ENCODE measurements around the gene SNAPC4. TPM values are rescaled to one million over a fixed set of nuclear protein-coding genes. Genes with fewer than 3 reads are reported as not detected.

The SNAPC4 gene
- total and polyA plus RNA-seq, 11 donors: 3.1 to 7.8 (median 4.3) TPM

DNA sequence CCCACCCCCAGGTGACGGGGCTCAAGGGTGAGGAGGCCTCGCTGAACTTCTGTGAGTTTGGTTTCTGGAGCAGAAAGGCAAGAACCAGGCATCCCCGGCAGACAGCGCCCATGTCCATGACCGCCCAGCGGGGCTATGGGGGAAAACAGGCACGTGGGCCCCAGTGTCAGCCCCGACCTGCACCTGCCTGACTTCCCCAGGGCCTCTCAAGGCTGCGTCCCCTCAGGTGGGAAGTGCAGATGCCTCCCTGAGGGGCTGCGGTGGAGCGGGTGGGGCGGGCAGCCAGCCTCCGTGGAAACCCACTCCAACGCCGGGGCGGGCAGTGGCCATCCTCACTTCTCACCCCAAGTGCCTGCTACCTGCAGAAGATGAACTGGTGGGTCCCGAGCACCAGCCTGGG, 19.6 kb downstream of the SNAPC4 start:
- 94 to 97% (median 95%) methylated on average over 11 to 17 of the region's 17 CpGs for WGBS, 4 donors
- TF ChIP-seq, protein P1, sequence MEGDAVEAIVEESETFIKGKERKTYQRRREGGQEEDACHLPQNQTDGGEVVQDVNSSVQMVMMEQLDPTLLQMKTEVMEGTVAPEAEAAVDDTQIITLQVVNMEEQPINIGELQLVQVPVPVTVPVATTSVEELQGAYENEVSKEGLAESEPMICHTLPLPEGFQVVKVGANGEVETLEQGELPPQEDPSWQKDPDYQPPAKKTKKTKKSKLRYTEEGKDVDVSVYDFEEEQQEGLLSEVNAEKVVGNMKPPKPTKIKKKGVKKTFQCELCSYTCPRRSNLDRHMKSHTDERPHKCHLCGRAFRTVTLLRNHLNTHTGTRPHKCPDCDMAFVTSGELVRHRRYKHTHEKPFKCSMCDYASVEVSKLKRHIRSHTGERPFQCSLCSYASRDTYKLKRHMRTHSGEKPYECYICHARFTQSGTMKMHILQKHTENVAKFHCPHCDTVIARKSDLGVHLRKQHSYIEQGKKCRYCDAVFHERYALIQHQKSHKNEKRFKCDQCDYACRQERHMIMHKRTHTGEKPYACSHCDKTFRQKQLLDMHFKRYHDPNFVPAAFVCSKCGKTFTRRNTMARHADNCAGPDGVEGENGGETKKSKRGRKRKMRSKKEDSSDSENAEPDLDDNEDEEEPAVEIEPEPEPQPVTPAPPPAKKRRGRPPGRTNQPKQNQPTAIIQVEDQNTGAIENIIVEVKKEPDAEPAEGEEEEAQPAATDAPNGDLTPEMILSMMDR (IDR thresholded peaks at IDR 0.05): no peak
- no peak for TF ChIP-seq POLR2A (IDR thresholded peaks at IDR 0.05)
- Histone ChIP-seq H3K4me3 (no peak overlapping the region), H3K9me3 (no peaks in the 10 kb centered on the region), H3K4me1 (peaks cover 0 to 21% (median 0%) of the 10 kb centered on the region in 12 donors), H3K36me3 (peaks cover 0 to 66% (median 40%) of the 10 kb centered on the region in 9 donors), H3K27ac (no peak overlapping the region), H3K27me3 (no peaks in the 10 kb centered on the region)
- ATAC-seq: no peak
- intact Hi-C loops (cut with DNase I): no loop called here
- no peak for DNase-seq

DNA sequence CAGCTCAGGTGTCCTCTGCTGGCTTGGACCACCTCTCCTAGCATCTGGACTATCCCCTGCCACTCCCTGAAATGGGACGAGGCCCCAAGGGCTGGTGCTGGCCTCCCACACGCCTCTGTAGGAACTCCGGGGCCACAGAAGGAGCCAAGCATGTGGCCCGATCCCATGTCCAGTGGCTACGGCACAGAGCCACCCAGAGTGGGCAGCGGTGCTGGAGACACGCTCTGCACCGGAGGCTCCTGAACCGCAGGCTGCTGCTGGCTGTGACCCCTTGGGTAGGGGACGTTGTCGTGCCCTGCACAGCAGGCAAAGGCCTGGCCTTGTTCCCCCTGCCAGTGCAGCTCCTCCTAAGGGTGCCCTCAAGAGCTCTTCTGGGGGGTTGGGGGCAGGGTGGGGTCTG, 20.1 kb downstream of the SNAPC4 start:
- intact Hi-C loops (cut with DNase I): no loop called here
- Histone ChIP-seq H3K4me1 (peaks cover 0 to 21% (median 0%) of the 10 kb centered on the region in 12 donors), H3K36me3 (peaks cover 0 to 66% (median 35%) of the 10 kb centered on the region in 9 donors), H3K27ac (no peak overlapping the region), H3K27me3 (no peaks in the 10 kb centered on the region), H3K4me3 (no peak overlapping the region), H3K9me3 (no peaks in the 10 kb centered on the region)
- TF ChIP-seq POLR2A (IDR thresholded peaks at IDR 0.05): no peak
- TF ChIP-seq, protein P1 (IDR thresholded peaks at IDR 0.05): no peak
- 87 to 95% (median 93%) methylated on average over 9 to 11 of the region's 11 CpGs for WGBS, 4 donors
- no peak for DNase-seq
- no peak for ATAC-seq

DNA sequence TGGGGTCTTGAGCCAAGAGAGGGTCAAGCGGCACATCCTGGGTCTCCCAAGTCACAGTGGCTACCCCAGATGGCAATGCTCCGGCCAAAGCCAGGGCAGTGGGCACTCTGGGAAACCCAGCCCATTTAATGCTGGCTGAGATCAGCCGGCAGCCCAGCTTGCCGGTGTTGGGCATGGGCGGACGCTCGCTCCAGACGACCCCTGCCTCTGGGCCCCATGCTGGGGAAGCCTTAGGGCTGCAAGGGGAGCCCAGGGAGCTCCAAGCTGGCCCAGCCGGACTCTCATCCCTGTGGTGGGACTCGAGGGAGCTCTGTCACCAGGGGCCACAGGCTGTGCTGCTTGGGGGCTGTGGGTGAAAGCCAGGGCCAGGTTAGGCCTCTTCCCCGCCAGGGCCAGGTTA, 20.6 kb downstream of the SNAPC4 start:
- intact Hi-C loops (cut with DNase I): no loop called here
- Histone ChIP-seq H3K27ac (no peak overlapping the region), H3K27me3 (no peaks in the 10 kb centered on the region), H3K9me3 (no peaks in the 10 kb centered on the region), H3K36me3 (peaks cover 0 to 65% (median 34%) of the 10 kb centered on the region in 9 donors), H3K4me1 (peaks cover 0 to 21% (median 0%) of the 10 kb centered on the region in 12 donors), H3K4me3 (no peak overlapping the region)
- DNase-seq (no peak), ATAC-seq (no peak)
- WGBS, 4 donors: 90 to 97% (median 94%) methylated on average over 7 to 11 of the region's 11 CpGs
- TF ChIP-seq, protein P1 (IDR thresholded peaks at IDR 0.05): no peak

DNA sequence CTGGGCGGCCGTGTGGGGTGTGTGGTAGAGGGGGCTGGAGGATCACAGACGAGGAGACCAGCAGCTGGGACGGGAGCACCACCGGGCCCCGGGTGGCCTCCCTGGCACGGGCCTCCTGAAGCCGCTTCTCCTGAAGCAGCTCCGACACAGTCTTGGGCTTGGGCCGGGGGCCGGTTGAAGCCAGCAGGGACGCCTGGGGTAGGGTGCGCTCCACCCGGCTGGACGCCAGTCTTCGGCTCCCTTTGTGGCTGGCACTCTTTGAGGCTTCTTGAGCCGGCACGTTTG, 21.0 kb downstream of the SNAPC4 start:
- TF ChIP-seq POLR2A (IDR thresholded peaks at IDR 0.05): no peak
- TF ChIP-seq, protein P1 (IDR thresholded peaks at IDR 0.05): no peak
- H3K36me3 ChIP-seq: peaks cover 0 to 60% (median 30%) of the 10 kb centered on the region in 9 donors
- H3K9me3 ChIP-seq: no peaks in the 10 kb centered on the region
- peaks cover 0 to 21% (median 0%) of the 10 kb centered on the region in 12 donors for H3K4me1 ChIP-seq
- 79 to 87% (median 84%) methylated on average over 12 to 18 of the region's 18 CpGs for WGBS, 4 donors
- H3K27me3 ChIP-seq: no peaks in the 10 kb centered on the region
- DNase-seq (no peak), ATAC-seq (no peak)
- intact Hi-C loops (cut with DNase I): no loop called here
- H3K27ac ChIP-seq: no peak overlapping the region
- H3K4me3 ChIP-seq: no peak overlapping the region

Data from heart left ventricle (tissue), 16 donors.